T-helper 17 cell (primary cell): Measurements from ENCODE around the gene CDKN2B-AS1. TPM values are rescaled to one million over a fixed set of nuclear protein-coding genes. Genes with fewer than 3 reads are reported as not detected.

Experiments
- ATAC-seq: fragments of 150-1000 bp; cut with Tn5 transposase; 2 replicates; pipeline ENCODE4 v1.10.0; 2021; ENCODE audit warnings: mild to moderate bottlenecking, moderate library complexity
- DNase-seq, 3 donors: peaks; one replicate each; pipeline versions ENCODE4 v3.0.0 to v3.0.0-alpha.2; 2020 to 2021
- H3K9me3 ChIP-seq: one replicate; pipeline ENCODE4 v1.7.0; 2013; ENCODE audit warnings: low read length, mild to moderate bottlenecking; ENCODE audit not compliant: control insufficient read depth, poor library complexity, severe bottlenecking
- H3K27ac Mint-ChIP-seq: one replicate; pipeline ENCODE4 v1.8.0; 2022; ENCODE audit warnings: mild to moderate bottlenecking, moderate library complexity, mixed read lengths
- H3K27me3 Mint-ChIP-seq: one replicate; pipeline ENCODE4 v1.8.0; 2022; ENCODE audit warnings: mixed read lengths
- H3K36me3 Mint-ChIP-seq: one replicate; pipeline ENCODE4 v1.8.0; 2022; ENCODE audit warnings: low read depth, mixed read lengths
- H3K4me1 Mint-ChIP-seq: one replicate; pipeline ENCODE4 v1.8.0; 2022; ENCODE audit warnings: mild to moderate bottlenecking, mixed read lengths
- H3K4me3 Mint-ChIP-seq: one replicate; pipeline ENCODE4 v1.8.0; 2022; ENCODE audit warnings: mild to moderate bottlenecking, moderate library complexity, mixed read lengths
- total RNA-seq, 4 donors: library from RNA in 2 of 4; stranded (reverse) in 2 of 4; gene quantifications; one replicate each; pipeline ENCODE4 v1.2.3 and lab custom pipeline; 2022 to 2026

The CDKN2B-AS1 gene
- total RNA-seq, 2 donors from 2014 or later, result 1.6 to 1.7 TPM

- H3K36me3 Mint-ChIP-seq, result peaks cover 3% of the 10 kb centered on the region
- no peak overlapping the region for H3K27ac Mint-ChIP-seq
- no peaks in the 10 kb centered on the region for H3K9me3 ChIP-seq
- peaks cover 41% of the 10 kb centered on the region for H3K27me3 Mint-ChIP-seq
- H3K4me3 Mint-ChIP-seq, result no peak overlapping the region
- H3K4me1 Mint-ChIP-seq, result peaks cover 10% of the 10 kb centered on the region
- no peak for DNase-seq
- no peak for ATAC-seq
Measured at GRCh38 chr9:21988056-21988990, 6.3 kb upstream of the CDKN2B-AS1 start.

GRCh38 chr9:21989440-21990189 is 5.0 kb upstream of the CDKN2B-AS1 start:
- H3K36me3 Mint-ChIP-seq, result peaks cover 3% of the 10 kb centered on the region
- H3K27me3 Mint-ChIP-seq, result peaks cover 31% of the 10 kb centered on the region
- H3K4me3 Mint-ChIP-seq, result peak overlapping the region; percentile 2
- H3K27ac Mint-ChIP-seq, result no peak overlapping the region
- ATAC-seq, result no peak
- no peaks in the 10 kb centered on the region for H3K9me3 ChIP-seq
- H3K4me1 Mint-ChIP-seq, result peaks cover 13% of the 10 kb centered on the region
- no peak for DNase-seq

GRCh38 chr9:21991072-21991959 is 3.3 kb upstream of the CDKN2B-AS1 start:
- no peak for ATAC-seq
- no peak overlapping the region for H3K4me3 Mint-ChIP-seq

GRCh38 chr9:21993007-21993406 is 1.6 kb upstream of the CDKN2B-AS1 start:
- H3K27me3 Mint-ChIP-seq, result peaks cover 16% of the 10 kb centered on the region
- peaks cover 17% of the 10 kb centered on the region for H3K4me1 Mint-ChIP-seq
- ATAC-seq (no peak), DNase-seq (no peak)
- peak overlapping the region; percentile 97 for H3K4me3 Mint-ChIP-seq
- H3K36me3 Mint-ChIP-seq, result peaks cover 5% of the 10 kb centered on the region
- H3K9me3 ChIP-seq, result no peaks in the 10 kb centered on the region
- peak overlapping the region; percentile 94 for H3K27ac Mint-ChIP-seq

More at GRCh38 chr9:21991072-21991959, 3.3 kb upstream of the CDKN2B-AS1 start:
- H3K9me3 ChIP-seq, result no peaks in the 10 kb centered on the region
- Mint-ChIP-seq H3K4me1 (peaks cover 17% of the 10 kb centered on the region), H3K27me3 (peaks cover 26% of the 10 kb centered on the region), H3K27ac (no peak overlapping the region), H3K36me3 (peaks cover 5% of the 10 kb centered on the region)
- DNase-seq, result no peak

GRCh38 chr9:21993893-21994555 is 567 bp upstream of the CDKN2B-AS1 start, which contains the start of gene CDKN2A:
TSS of gene CDKN2A (minus strand) at chr9:21994392.
- Mint-ChIP-seq H3K4me3 (peak within 1 kb of the TSS; percentile 97), H3K27ac (peak within 1 kb of the TSS; percentile 94), H3K4me1 (peaks cover 17% of the 10 kb centered on the region), H3K36me3 (peaks cover 5% of the 10 kb centered on the region), H3K27me3 (peaks cover 13% of the 10 kb centered on the region)
- no peaks in the 10 kb centered on the region for H3K9me3 ChIP-seq
- ATAC-seq, result peak; percentile 53
- peak in 1 of 3 donors; percentile 48 for DNase-seq

GRCh38 chr9:21995006-21995665 is 545 bp downstream of the CDKN2B-AS1 start:
- H3K4me1 Mint-ChIP-seq, result peaks cover 15% of the 10 kb centered on the region
- H3K27me3 Mint-ChIP-seq, result peaks cover 9% of the 10 kb centered on the region
- peak overlapping the region; percentile 97 for H3K4me3 Mint-ChIP-seq

GRCh38 chr9:21995666-21996398 is 1.2 kb downstream of the CDKN2B-AS1 start:
- Mint-ChIP-seq H3K27ac (peak overlapping the region; percentile 94), H3K27me3 (peaks cover 8% of the 10 kb centered on the region), H3K4me1 (peaks cover 15% of the 10 kb centered on the region), H3K4me3 (peak overlapping the region; percentile 97), H3K36me3 (peaks cover 2% of the 10 kb centered on the region)
- peak; percentile 2 for ATAC-seq
- no peaks in the 10 kb centered on the region for H3K9me3 ChIP-seq
- DNase-seq, result peak in 1 of 3 donors; percentile 11

More at GRCh38 chr9:21995006-21995665, 545 bp downstream of the CDKN2B-AS1 start:
- H3K27ac Mint-ChIP-seq, result peak overlapping the region; percentile 94
- no peaks in the 10 kb centered on the region for H3K9me3 ChIP-seq
- H3K36me3 Mint-ChIP-seq, result peaks cover 5% of the 10 kb centered on the region
- DNase-seq (peak; percentile 64 to 68 (median 66)), ATAC-seq (peak; percentile 80)

- no peak for DNase-seq
- no peak for ATAC-seq
- Mint-ChIP-seq H3K27ac (no peak overlapping the region), H3K36me3 (peaks cover 2% of the 10 kb centered on the region), H3K27me3 (peaks cover 13% of the 10 kb centered on the region), H3K4me3 (peak overlapping the region; percentile 97), H3K4me1 (peaks cover 15% of the 10 kb centered on the region)
- H3K9me3 ChIP-seq, result no peaks in the 10 kb centered on the region
Measured at GRCh38 chr9:21996438-21996837, 1.8 kb downstream of the CDKN2B-AS1 start.

- ATAC-seq (no peak), DNase-seq (no peak)
- Mint-ChIP-seq H3K4me1 (peaks cover 15% of the 10 kb centered on the region), H3K36me3 (peaks cover 2% of the 10 kb centered on the region), H3K27me3 (peaks cover 13% of the 10 kb centered on the region), H3K27ac (no peak overlapping the region), H3K4me3 (peak overlapping the region; percentile 97)
- H3K9me3 ChIP-seq, result no peaks in the 10 kb centered on the region
Measured at GRCh38 chr9:21996858-21997257, 2.3 kb downstream of the CDKN2B-AS1 start.

- no peak for ATAC-seq
- H3K27ac Mint-ChIP-seq, result no peak overlapping the region
Measured at GRCh38 chr9:21997480-21997879, 2.9 kb downstream of the CDKN2B-AS1 start.

GRCh38 chr9:21998026-21998425 is 3.4 kb downstream of the CDKN2B-AS1 start:
- no peak for ATAC-seq
- peaks cover 2% of the 10 kb centered on the region for H3K36me3 Mint-ChIP-seq
- DNase-seq, result no peak
- H3K27ac Mint-ChIP-seq, result no peak overlapping the region
- H3K27me3 Mint-ChIP-seq, result peaks cover 16% of the 10 kb centered on the region
- no peak overlapping the region for H3K4me3 Mint-ChIP-seq
- peaks cover 15% of the 10 kb centered on the region for H3K4me1 Mint-ChIP-seq
- no peaks in the 10 kb centered on the region for H3K9me3 ChIP-seq

More at GRCh38 chr9:21997480-21997879, 2.9 kb downstream of the CDKN2B-AS1 start:
- no peak for DNase-seq
- peaks cover 13% of the 10 kb centered on the region for H3K27me3 Mint-ChIP-seq
- no peak overlapping the region for H3K4me3 Mint-ChIP-seq
- H3K9me3 ChIP-seq, result no peaks in the 10 kb centered on the region
- H3K4me1 Mint-ChIP-seq, result peaks cover 15% of the 10 kb centered on the region
- H3K36me3 Mint-ChIP-seq, result peaks cover 2% of the 10 kb centered on the region
